WTC11 (cell line): Measurements from ENCODE around the gene PRLR. TPM values are rescaled to one million over a fixed set of nuclear protein-coding genes. Genes with fewer than 3 reads are reported as not detected.

Experiments used
- ATAC-seq: fragments of 200-7000 bp; cut with Tn5 transposase; 2 replicates; pipeline ENCODE4 v1.10.0; 2021; ENCODE audit warnings: mild to moderate bottlenecking, moderate library complexity
- CTCF ChIA-PET: fragments of 300-600 bp; sonication (Branson Sonifier 250); formaldehyde crosslinking; loops from one replicate; lab custom pipeline; 2021; ENCODE audit warnings: antibody characterized with exemption; lab: Charles Lee
- POLR2A ChIA-PET: fragments of 350-600 bp; sonication (Branson Sonifier 250); formaldehyde crosslinking; loops from one replicate; lab custom pipeline; 2021; ENCODE audit warnings: antibody characterized with exemption; lab: Charles Lee
- DNase-seq: peaks from one replicate; pipeline ENCODE4 v3.0.0; 2021; ENCODE audit warnings: low spot score
- H3K27ac Mint-ChIP-seq: 2 replicates; pipeline ENCODE4 v1.8.0; 2021; ENCODE audit warnings: mixed read lengths
- H3K27me3 Mint-ChIP-seq: 2 replicates; pipeline ENCODE4 v1.8.0; 2021; ENCODE audit warnings: low read depth, mild to moderate bottlenecking, moderate library complexity, mixed read lengths
- H3K36me3 Mint-ChIP-seq: 2 replicates; pipeline ENCODE4 v1.8.0; 2021; ENCODE audit warnings: mixed read lengths
- H3K4me1 Mint-ChIP-seq: 2 replicates; pipeline ENCODE4 v1.8.0; 2022; ENCODE audit warnings: mixed read lengths
- H3K4me3 Mint-ChIP-seq: 2 replicates; pipeline ENCODE4 v1.8.0; 2021; ENCODE audit warnings: mild to moderate bottlenecking, moderate library complexity, mixed read lengths
- H3K9me3 Mint-ChIP-seq: 2 replicates; pipeline ENCODE4 v1.8.0; 2021; ENCODE audit warnings: mixed read lengths
- ATF1 ChIP-seq: sonication (generic); formaldehyde crosslinking; IDR thresholded peaks from 2 replicates; pipeline ENCODE4 v1.8.1; 2023; ENCODE audit warnings: mild to moderate bottlenecking, moderate library complexity, missing genetic modification reagents
- ESRRA ChIP-seq: sonication (generic); formaldehyde crosslinking; IDR thresholded peaks from 2 replicates; pipeline ENCODE4 v1.8.1; 2022; ENCODE audit warnings: mild to moderate bottlenecking, missing genetic modification reagents, borderline replicate concordance
- KAT7 ChIP-seq: sonication (generic); formaldehyde crosslinking; IDR thresholded peaks from 2 replicates; pipeline ENCODE4 v1.8.1; 2023; ENCODE audit warnings: missing genetic modification reagents, mild to moderate bottlenecking, borderline replicate concordance
- MYBL2 ChIP-seq: sonication (generic); formaldehyde crosslinking; IDR thresholded peaks from 2 replicates; pipeline ENCODE4 v1.8.1; 2023; ENCODE audit warnings: mild to moderate bottlenecking, moderate library complexity, missing genetic modification reagents
- NR1H2 ChIP-seq: sonication (generic); formaldehyde crosslinking; IDR thresholded peaks from 2 replicates; pipeline ENCODE4 v1.9.0; 2021; ENCODE audit warnings: mild to moderate bottlenecking, moderate library complexity, missing genetic modification reagents
- TCF7 ChIP-seq: sonication (generic); formaldehyde crosslinking; IDR thresholded peaks from 2 replicates; pipeline ENCODE4 v1.8.0; 2022; ENCODE audit warnings: mild to moderate bottlenecking, low read depth, missing genetic modification reagents, moderate library complexity
- TEAD4 ChIP-seq: sonication (generic); formaldehyde crosslinking; IDR thresholded peaks from 2 replicates; pipeline ENCODE4 v1.8.0; 2022; ENCODE audit warnings: mild to moderate bottlenecking, missing genetic modification reagents
- ZNF232 ChIP-seq: sonication (generic); formaldehyde crosslinking; IDR thresholded peaks from 2 replicates; pipeline ENCODE4 v1.8.0; 2022; ENCODE audit warnings: mild to moderate bottlenecking, missing genetic modification reagents
- total RNA-seq: library from RNA; stranded (reverse); gene quantifications from 3 replicates; pipeline ENCODE4 v1.2.3, GENCODE V29; 2021
- TF ChIP-seq, protein P1 (sequence below): fragments of 250-450 bp; sonication (Bioruptor Pico); IDR thresholded peaks from 2 replicates; pipeline ENCODE4 v1.9.0; 2021; ENCODE audit warnings: mild to moderate bottlenecking, borderline replicate concordance
- TF ChIP-seq, protein P2 (sequence below): sonication (generic); formaldehyde crosslinking; IDR thresholded peaks from 2 replicates; pipeline ENCODE4 v1.8.1; 2023; ENCODE audit warnings: mild to moderate bottlenecking, missing genetic modification reagents
- TF ChIP-seq, protein P3 (sequence below): sonication (generic); formaldehyde crosslinking; IDR thresholded peaks from 2 replicates; pipeline ENCODE4 v1.8.0; 2022; ENCODE audit warnings: mild to moderate bottlenecking, missing genetic modification reagents
- TF ChIP-seq, protein P4 (sequence below): sonication (generic); formaldehyde crosslinking; conservative IDR thresholded peaks from 2 replicates; pipeline ENCODE4 v1.8.1; 2023; ENCODE audit warnings: mild to moderate bottlenecking, low read depth, missing genetic modification reagents, moderate library complexity
- TF ChIP-seq, protein P5 (sequence below): sonication (generic); formaldehyde crosslinking; IDR thresholded peaks from 2 replicates; pipeline ENCODE4 v1.8.1; 2022; ENCODE audit warnings: missing genetic modification reagents, borderline replicate concordance
- TF ChIP-seq, protein P6 (sequence below): fragments of 200-600 bp; IDR thresholded peaks from 2 replicates; pipeline ENCODE4 v1.8.0; 2022; ENCODE audit warnings: antibody characterized with exemption
- TF ChIP-seq, protein P7 (sequence below): sonication (generic); formaldehyde crosslinking; IDR thresholded peaks from 2 replicates; pipeline ENCODE4 v1.8.1; 2022; ENCODE audit warnings: low read depth, mild to moderate bottlenecking, moderate library complexity, missing genetic modification reagents, borderline replicate concordance
- TF ChIP-seq, protein P8 (sequence below): sonication (generic); formaldehyde crosslinking; conservative IDR thresholded peaks from 2 replicates; pipeline ENCODE4 v1.8.1; 2022; ENCODE audit warnings: mild to moderate bottlenecking, missing genetic modification reagents

The PRLR gene
- total RNA-seq, 1 experiment from 2014 or later = 3.2 TPM

DNA sequence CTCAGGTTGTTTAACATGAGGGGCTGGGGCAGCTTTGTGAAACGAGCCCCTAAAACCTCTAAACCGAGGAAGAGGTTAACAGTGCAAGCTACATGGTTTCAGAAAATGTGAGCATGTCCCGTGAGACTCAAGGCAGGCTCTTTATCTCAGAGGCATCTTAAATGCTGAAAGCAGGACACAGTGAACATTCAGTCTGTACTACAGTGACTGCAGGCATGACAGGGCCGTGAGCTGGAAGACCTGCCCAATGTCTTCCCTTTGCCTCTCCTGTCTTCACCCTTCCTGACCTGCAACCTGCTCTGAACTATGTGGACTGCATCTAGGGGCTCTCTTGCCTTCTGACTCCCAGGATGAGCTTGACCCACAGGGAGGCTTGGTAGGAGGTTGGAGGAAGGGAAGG is 58.3 kb downstream of the PRLR start:
- CTCF ChIA-PET = no interaction called here
- H3K4me1 Mint-ChIP-seq = no peaks in the 10 kb centered on the region; the same call in 1 of the 2 replicates
- TF ChIP-seq, protein P1, sequence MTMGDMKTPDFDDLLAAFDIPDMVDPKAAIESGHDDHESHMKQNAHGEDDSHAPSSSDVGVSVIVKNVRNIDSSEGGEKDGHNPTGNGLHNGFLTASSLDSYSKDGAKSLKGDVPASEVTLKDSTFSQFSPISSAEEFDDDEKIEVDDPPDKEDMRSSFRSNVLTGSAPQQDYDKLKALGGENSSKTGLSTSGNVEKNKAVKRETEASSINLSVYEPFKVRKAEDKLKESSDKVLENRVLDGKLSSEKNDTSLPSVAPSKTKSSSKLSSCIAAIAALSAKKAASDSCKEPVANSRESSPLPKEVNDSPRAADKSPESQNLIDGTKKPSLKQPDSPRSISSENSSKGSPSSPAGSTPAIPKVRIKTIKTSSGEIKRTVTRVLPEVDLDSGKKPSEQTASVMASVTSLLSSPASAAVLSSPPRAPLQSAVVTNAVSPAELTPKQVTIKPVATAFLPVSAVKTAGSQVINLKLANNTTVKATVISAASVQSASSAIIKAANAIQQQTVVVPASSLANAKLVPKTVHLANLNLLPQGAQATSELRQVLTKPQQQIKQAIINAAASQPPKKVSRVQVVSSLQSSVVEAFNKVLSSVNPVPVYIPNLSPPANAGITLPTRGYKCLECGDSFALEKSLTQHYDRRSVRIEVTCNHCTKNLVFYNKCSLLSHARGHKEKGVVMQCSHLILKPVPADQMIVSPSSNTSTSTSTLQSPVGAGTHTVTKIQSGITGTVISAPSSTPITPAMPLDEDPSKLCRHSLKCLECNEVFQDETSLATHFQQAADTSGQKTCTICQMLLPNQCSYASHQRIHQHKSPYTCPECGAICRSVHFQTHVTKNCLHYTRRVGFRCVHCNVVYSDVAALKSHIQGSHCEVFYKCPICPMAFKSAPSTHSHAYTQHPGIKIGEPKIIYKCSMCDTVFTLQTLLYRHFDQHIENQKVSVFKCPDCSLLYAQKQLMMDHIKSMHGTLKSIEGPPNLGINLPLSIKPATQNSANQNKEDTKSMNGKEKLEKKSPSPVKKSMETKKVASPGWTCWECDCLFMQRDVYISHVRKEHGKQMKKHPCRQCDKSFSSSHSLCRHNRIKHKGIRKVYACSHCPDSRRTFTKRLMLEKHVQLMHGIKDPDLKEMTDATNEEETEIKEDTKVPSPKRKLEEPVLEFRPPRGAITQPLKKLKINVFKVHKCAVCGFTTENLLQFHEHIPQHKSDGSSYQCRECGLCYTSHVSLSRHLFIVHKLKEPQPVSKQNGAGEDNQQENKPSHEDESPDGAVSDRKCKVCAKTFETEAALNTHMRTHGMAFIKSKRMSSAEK (CRISPR knock-in tag) = no peak
- TF ChIP-seq, protein P2, sequence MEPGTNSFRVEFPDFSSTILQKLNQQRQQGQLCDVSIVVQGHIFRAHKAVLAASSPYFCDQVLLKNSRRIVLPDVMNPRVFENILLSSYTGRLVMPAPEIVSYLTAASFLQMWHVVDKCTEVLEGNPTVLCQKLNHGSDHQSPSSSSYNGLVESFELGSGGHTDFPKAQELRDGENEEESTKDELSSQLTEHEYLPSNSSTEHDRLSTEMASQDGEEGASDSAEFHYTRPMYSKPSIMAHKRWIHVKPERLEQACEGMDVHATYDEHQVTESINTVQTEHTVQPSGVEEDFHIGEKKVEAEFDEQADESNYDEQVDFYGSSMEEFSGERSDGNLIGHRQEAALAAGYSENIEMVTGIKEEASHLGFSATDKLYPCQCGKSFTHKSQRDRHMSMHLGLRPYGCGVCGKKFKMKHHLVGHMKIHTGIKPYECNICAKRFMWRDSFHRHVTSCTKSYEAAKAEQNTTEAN = no peak
- no peak for TF ChIP-seq MYBL2
- TF ChIP-seq TEAD4 (CRISPR knock-in tag) = no peak
- no peak for TF ChIP-seq NR1H2
- TF ChIP-seq ATF1 (CRISPR knock-in tag) = no peak
- TF ChIP-seq, protein P3, sequence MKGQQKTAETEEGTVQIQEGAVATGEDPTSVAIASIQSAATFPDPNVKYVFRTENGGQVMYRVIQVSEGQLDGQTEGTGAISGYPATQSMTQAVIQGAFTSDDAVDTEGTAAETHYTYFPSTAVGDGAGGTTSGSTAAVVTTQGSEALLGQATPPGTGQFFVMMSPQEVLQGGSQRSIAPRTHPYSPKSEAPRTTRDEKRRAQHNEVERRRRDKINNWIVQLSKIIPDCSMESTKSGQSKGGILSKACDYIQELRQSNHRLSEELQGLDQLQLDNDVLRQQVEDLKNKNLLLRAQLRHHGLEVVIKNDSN (CRISPR knock-in tag) = no peak
- TF ChIP-seq ZNF232 (CRISPR knock-in tag) = no peak
- TF ChIP-seq, protein P4, sequence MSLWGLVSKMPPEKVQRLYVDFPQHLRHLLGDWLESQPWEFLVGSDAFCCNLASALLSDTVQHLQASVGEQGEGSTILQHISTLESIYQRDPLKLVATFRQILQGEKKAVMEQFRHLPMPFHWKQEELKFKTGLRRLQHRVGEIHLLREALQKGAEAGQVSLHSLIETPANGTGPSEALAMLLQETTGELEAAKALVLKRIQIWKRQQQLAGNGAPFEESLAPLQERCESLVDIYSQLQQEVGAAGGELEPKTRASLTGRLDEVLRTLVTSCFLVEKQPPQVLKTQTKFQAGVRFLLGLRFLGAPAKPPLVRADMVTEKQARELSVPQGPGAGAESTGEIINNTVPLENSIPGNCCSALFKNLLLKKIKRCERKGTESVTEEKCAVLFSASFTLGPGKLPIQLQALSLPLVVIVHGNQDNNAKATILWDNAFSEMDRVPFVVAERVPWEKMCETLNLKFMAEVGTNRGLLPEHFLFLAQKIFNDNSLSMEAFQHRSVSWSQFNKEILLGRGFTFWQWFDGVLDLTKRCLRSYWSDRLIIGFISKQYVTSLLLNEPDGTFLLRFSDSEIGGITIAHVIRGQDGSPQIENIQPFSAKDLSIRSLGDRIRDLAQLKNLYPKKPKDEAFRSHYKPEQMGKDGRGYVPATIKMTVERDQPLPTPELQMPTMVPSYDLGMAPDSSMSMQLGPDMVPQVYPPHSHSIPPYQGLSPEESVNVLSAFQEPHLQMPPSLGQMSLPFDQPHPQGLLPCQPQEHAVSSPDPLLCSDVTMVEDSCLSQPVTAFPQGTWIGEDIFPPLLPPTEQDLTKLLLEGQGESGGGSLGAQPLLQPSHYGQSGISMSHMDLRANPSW (CRISPR knock-in tag) = no peak
- TF ChIP-seq, protein P5, sequence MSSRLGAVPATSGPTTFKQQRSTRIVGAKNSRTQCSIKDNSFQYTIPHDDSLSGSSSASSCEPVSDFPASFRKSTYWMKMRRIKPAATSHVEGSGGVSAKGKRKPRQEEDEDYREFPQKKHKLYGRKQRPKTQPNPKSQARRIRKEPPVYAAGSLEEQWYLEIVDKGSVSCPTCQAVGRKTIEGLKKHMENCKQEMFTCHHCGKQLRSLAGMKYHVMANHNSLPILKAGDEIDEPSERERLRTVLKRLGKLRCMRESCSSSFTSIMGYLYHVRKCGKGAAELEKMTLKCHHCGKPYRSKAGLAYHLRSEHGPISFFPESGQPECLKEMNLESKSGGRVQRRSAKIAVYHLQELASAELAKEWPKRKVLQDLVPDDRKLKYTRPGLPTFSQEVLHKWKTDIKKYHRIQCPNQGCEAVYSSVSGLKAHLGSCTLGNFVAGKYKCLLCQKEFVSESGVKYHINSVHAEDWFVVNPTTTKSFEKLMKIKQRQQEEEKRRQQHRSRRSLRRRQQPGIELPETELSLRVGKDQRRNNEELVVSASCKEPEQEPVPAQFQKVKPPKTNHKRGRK (CRISPR knock-in tag) = no peak
- no peak for TF ChIP-seq KAT7 (CRISPR knock-in tag)
- TF ChIP-seq, all 79 proteins: peak for 0
- no peak overlapping the region for H3K27ac Mint-ChIP-seq
- no peaks in the 10 kb centered on the region for H3K27me3 Mint-ChIP-seq
- peaks cover 70% of the 10 kb centered on the region for H3K9me3 Mint-ChIP-seq
- H3K4me3 Mint-ChIP-seq = no peak overlapping the region
- ATAC-seq = no peak
- DNase-seq = no peak
- POLR2A ChIA-PET = no interaction called here
- peaks cover 28% of the 10 kb centered on the region for H3K36me3 Mint-ChIP-seq

DNA sequence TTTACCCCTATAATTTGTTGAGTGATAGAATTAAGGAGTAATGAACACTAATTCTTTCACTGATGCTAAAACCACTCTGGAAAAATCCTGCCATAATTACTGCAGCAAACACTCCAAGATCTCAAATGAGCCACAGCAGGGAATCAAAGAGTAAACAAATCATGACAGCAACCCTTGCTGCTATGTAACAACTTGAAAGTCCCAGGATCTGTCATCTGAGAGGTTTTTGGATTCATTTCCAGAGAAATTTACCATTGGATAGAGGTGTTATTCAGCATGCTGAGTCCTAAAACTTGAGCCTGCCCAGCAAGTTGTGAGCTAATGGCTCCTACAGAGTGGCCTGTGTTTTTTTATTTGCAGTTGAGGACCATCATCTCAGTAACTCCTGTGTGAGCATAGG is 59.2 kb downstream of the PRLR start:
- CTCF ChIA-PET = no interaction called here
- no peak overlapping the region for H3K4me3 Mint-ChIP-seq
- TF ChIP-seq, protein P6, sequence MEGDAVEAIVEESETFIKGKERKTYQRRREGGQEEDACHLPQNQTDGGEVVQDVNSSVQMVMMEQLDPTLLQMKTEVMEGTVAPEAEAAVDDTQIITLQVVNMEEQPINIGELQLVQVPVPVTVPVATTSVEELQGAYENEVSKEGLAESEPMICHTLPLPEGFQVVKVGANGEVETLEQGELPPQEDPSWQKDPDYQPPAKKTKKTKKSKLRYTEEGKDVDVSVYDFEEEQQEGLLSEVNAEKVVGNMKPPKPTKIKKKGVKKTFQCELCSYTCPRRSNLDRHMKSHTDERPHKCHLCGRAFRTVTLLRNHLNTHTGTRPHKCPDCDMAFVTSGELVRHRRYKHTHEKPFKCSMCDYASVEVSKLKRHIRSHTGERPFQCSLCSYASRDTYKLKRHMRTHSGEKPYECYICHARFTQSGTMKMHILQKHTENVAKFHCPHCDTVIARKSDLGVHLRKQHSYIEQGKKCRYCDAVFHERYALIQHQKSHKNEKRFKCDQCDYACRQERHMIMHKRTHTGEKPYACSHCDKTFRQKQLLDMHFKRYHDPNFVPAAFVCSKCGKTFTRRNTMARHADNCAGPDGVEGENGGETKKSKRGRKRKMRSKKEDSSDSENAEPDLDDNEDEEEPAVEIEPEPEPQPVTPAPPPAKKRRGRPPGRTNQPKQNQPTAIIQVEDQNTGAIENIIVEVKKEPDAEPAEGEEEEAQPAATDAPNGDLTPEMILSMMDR = no peak
- TF ChIP-seq, protein P7, sequence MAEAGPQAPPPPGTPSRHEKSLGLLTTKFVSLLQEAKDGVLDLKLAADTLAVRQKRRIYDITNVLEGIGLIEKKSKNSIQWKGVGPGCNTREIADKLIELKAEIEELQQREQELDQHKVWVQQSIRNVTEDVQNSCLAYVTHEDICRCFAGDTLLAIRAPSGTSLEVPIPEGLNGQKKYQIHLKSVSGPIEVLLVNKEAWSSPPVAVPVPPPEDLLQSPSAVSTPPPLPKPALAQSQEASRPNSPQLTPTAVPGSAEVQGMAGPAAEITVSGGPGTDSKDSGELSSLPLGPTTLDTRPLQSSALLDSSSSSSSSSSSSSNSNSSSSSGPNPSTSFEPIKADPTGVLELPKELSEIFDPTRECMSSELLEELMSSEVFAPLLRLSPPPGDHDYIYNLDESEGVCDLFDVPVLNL (CRISPR knock-in tag) = no peak
- no peak for TF ChIP-seq TCF7
- TF ChIP-seq, protein P8, sequence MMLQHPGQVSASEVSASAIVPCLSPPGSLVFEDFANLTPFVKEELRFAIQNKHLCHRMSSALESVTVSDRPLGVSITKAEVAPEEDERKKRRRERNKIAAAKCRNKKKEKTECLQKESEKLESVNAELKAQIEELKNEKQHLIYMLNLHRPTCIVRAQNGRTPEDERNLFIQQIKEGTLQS (CRISPR knock-in tag) = no peak
- TF ChIP-seq ESRRA (CRISPR knock-in tag) = no peak

More for the DNA sequence above, 59.2 kb downstream of the PRLR start:
- H3K27me3 Mint-ChIP-seq = no peaks in the 10 kb centered on the region
- H3K4me1 Mint-ChIP-seq = no peaks in the 10 kb centered on the region
- H3K9me3 Mint-ChIP-seq = peaks cover 79% of the 10 kb centered on the region
- no peak for DNase-seq
- ATAC-seq = no peak
- POLR2A ChIA-PET = no interaction called here
- peaks cover 28% of the 10 kb centered on the region for H3K36me3 Mint-ChIP-seq
- no peak overlapping the region for H3K27ac Mint-ChIP-seq
